A549 (cell line): ENCODE results near the gene TPI1. TPM values are rescaled to one million over a fixed set of nuclear protein-coding genes. Genes with fewer than 3 reads are reported as not detected.
"Not testable (repeated sequence)": the region's sequence is repeated elsewhere in the genome, so short reads cannot be mapped to it uniquely, and the experiment has no call there.

Experiments
- ATAC-seq, 2 experiments: fragments of 200-7000 bp in 1 of 2; fragments of >200 bp in 1 of 2; cut with Nextera tagmentation in 1 of 2; cut with Tn5 transposase in 1 of 2; 3 replicates each; pipeline versions ENCODE4 v1.8.0 to v1.9.1; 2018 to 2020; ENCODE audit warnings: mild to moderate bottlenecking in 1 of 2, moderate library complexity in 1 of 2
- CTCF ChIA-PET: fragments of 300-600 bp; sonication (Branson Sonifier 250); formaldehyde crosslinking; extraction: SDS; loops from one replicate; lab custom pipeline; 2021; ENCODE audit warnings: antibody characterized with exemption, inconsistent platforms; lab: Yijun Ruan, JAX
- POLR2A ChIA-PET: fragments of 350-600 bp; formaldehyde crosslinking; extraction: SDS; loops from one replicate; lab custom pipeline; 2021; ENCODE audit warnings: antibody characterized with exemption, inconsistent platforms; lab: Yijun Ruan, JAX
- DNase-seq, 2 experiments: peaks; one replicate each; pipeline versions ENCODE4 v3.0.0 to v3.0.0-alpha.2; 2011 to 2016; ENCODE audit warnings: low read depth in 1 of 2, low spot score in 1 of 2
- FAIRE-seq: peaks from 2 replicates; lab custom pipeline; 2011; peaks lifted over from hg19 to GRCh38; lab: Jason Lieb, UNC
- H3K27ac ChIP-seq, 2 experiments: fragments of >200 bp; sonication (Bioruptor Twin); formaldehyde crosslinking; 3 replicates each; pipeline ENCODE4 v1.5.1; 2016 to 2017
- H3K4me1 ChIP-seq: fragments of >200 bp; sonication (Bioruptor Twin); formaldehyde crosslinking; 3 replicates; pipeline ENCODE4 v1.6.1; 2016
- H3K4me2 ChIP-seq: fragments of >200 bp; sonication (Bioruptor Twin); formaldehyde crosslinking; 3 replicates; pipeline ENCODE4 v1.6.1; 2016
- H3K4me3 ChIP-seq: fragments of >200 bp; sonication (Bioruptor Twin); formaldehyde crosslinking; 3 replicates; pipeline ENCODE4 v1.5.1; 2016
- H3K9me3 ChIP-seq: fragments of >200 bp; sonication (Bioruptor Twin); formaldehyde crosslinking; 3 replicates; pipeline ENCODE4 v1.6.1; 2016
- BHLHE40 ChIP-seq: IDR thresholded peaks from 2 replicates; pipeline ENCODE4 v1.6.1; 2012; ENCODE audit warnings: low read depth, low read length, inconsistent platforms
- CEBPB ChIP-seq, 2 experiments: fragments of >200 bp in 1 of 2; sonication (Bioruptor Twin) in 1 of 2; formaldehyde crosslinking in 1 of 2; IDR thresholded peaks; 2 replicates each; pipeline ENCODE4 v1.6.1; 2012 to 2016
- CHD2 ChIP-seq: fragments of 150-350 bp; IDR thresholded peaks from 2 replicates; pipeline ENCODE4 v1.6.1; 2014; ENCODE audit warnings: low read length; ENCODE audit not compliant: partially characterized antibody
- EHF ChIP-seq: fragments of 250-450 bp; sonication (Bioruptor Pico); IDR thresholded peaks from 2 replicates; pipeline ENCODE4 v1.5.0; 2020; ENCODE audit warnings: mild to moderate bottlenecking
- EHMT2 ChIP-seq: fragments of 200-600 bp; sonication (generic); IDR thresholded peaks from 2 replicates; pipeline ENCODE4 v1.6.1; 2016; ENCODE audit warnings: antibody characterized with exemption, low read depth, mild to moderate bottlenecking, moderate library complexity
- EP300 ChIP-seq, 2 experiments: fragments of >200 bp; sonication (Bioruptor Twin); formaldehyde crosslinking; IDR thresholded peaks; 2 replicates in 1 of 2; 3 replicates in 1 of 2; pipeline ENCODE4 v1.6.1; 2016 to 2017
- FOSB ChIP-seq: fragments of 250-450 bp; sonication (Bioruptor Pico); IDR thresholded peaks from 2 replicates; pipeline ENCODE4 v1.5.0; 2020; ENCODE audit warnings: mild to moderate bottlenecking, moderate library complexity
- HEYL ChIP-seq: fragments of 250-450 bp; sonication (Bioruptor Pico); IDR thresholded peaks from 2 replicates; pipeline ENCODE4 v1.8.0; 2021; ENCODE audit warnings: mild to moderate bottlenecking, moderate library complexity
- HOXB5 ChIP-seq: fragments of 250-450 bp; sonication (Bioruptor Pico); IDR thresholded peaks from 2 replicates; pipeline ENCODE4 v1.5.0; 2020; ENCODE audit warnings: mild to moderate bottlenecking, moderate library complexity
- JUNB ChIP-seq: fragments of >200 bp; sonication (Bioruptor Twin); formaldehyde crosslinking; IDR thresholded peaks from 2 replicates; pipeline ENCODE4 v1.6.1; 2016
- KDM1A ChIP-seq: fragments of 200-600 bp; sonication (generic); IDR thresholded peaks from 2 replicates; pipeline ENCODE4 v1.6.1; 2016; ENCODE audit warnings: low read depth, mild to moderate bottlenecking
- KDM5A ChIP-seq: fragments of 200-600 bp; sonication (generic); IDR thresholded peaks from 2 replicates; pipeline ENCODE4 v1.6.1; 2016; ENCODE audit warnings: antibody characterized with exemption, mild to moderate bottlenecking
- MAFK ChIP-seq: fragments of 450-650 bp; IDR thresholded peaks from 2 replicates; pipeline ENCODE4 v1.6.1; 2014; ENCODE audit not compliant: partially characterized antibody
- MYC ChIP-seq: IDR thresholded peaks from 2 replicates; pipeline ENCODE4 v1.6.1; 2012; ENCODE audit warnings: mild to moderate bottlenecking, inconsistent platforms, low read length, improper control_type of control experiment, borderline replicate concordance
- NR3C1 ChIP-seq: fragments of >200 bp; sonication (Bioruptor Twin); formaldehyde crosslinking; IDR thresholded peaks from 3 replicates; pipeline ENCODE4 v1.6.1; 2017
- RFX5 ChIP-seq: fragments of 450-650 bp; IDR thresholded peaks from 2 replicates; pipeline ENCODE4 v1.7.1; 2014; ENCODE audit warnings: antibody characterized with exemption, mild to moderate bottlenecking, moderate library complexity
- RNF2 ChIP-seq: fragments of 200-600 bp; sonication (generic); IDR thresholded peaks from 2 replicates; pipeline ENCODE4 v1.6.1; 2016; ENCODE audit warnings: low read depth, mild to moderate bottlenecking, antibody characterized with exemption, moderate library complexity, borderline replicate concordance
- SMC3 ChIP-seq: fragments of >200 bp; sonication (Bioruptor Twin); formaldehyde crosslinking; IDR thresholded peaks from 3 replicates; pipeline ENCODE4 v1.6.1; 2018; ENCODE audit warnings: inconsistent platforms
- SREBF2 ChIP-seq: fragments of 450-650 bp; IDR thresholded peaks from 2 replicates; pipeline ENCODE4 v1.6.1; 2014; ENCODE audit warnings: mild to moderate bottlenecking, moderate library complexity
- ZNF302 ChIP-seq: fragments of 250-450 bp; sonication (Bioruptor Pico); IDR thresholded peaks from 2 replicates; pipeline ENCODE4 v1.9.0; 2021; ENCODE audit warnings: inconsistent platforms, mild to moderate bottlenecking, moderate library complexity
- ZSCAN20 ChIP-seq: fragments of 250-450 bp; sonication (Bioruptor Pico); IDR thresholded peaks from 2 replicates; pipeline ENCODE4 v1.8.0; 2022; ENCODE audit warnings: mild to moderate bottlenecking, moderate library complexity
- WGBS: methylation state at CpG from one replicate; pipeline ENCODE4 v1.1.6; 2017; ENCODE audit errors: missing lambda C conversion rate; 5-methylcytosine and 5-hydroxymethylcytosine counted together
- polyA plus RNA-seq, 4 experiments: library from polyadenylated mRNA; depleted of rRNA in 3 of 4; stranded (reverse); fragments of >200 nt; fragmentation: RNase III in 1 of 4; extraction: RNeasy Plus Mini Kit Qiagen cat#74134 plus additional on column Dnase treatment in 1 of 4; gene quantifications; 2 replicates in 3 of 4; 3 replicates in 1 of 4; pipeline ENCODE4 v1.2.3, GENCODE V29; 2011 to 2017
- TF ChIP-seq, protein P1 (sequence below): IDR thresholded peaks from 2 replicates; pipeline ENCODE4 v1.6.1; 2012
- TF ChIP-seq, protein P2 (sequence below): fragments of 250-450 bp; sonication (Bioruptor Pico); IDR thresholded peaks from 2 replicates; pipeline ENCODE4 v1.5.0; 2020; ENCODE audit warnings: low read depth, mild to moderate bottlenecking, moderate library complexity
- TF ChIP-seq, protein P3 (sequence below): fragments of 250-450 bp; sonication (Bioruptor Pico); IDR thresholded peaks from 2 replicates; pipeline ENCODE4 v1.5.0; 2021; ENCODE audit warnings: mild to moderate bottlenecking, moderate library complexity, borderline replicate concordance
- TF ChIP-seq, protein P4 (sequence below): fragments of 150-350 bp; IDR thresholded peaks from 2 replicates; pipeline ENCODE4 v1.6.1; 2014; ENCODE audit warnings: low read depth, mild to moderate bottlenecking, low read length
- TF ChIP-seq, protein P5 (sequence below): IDR thresholded peaks from 2 replicates; pipeline ENCODE4 v1.6.1; 2012

The TPI1 gene
- polyA plus RNA-seq, 2 of the 4 experiments (the other 2 are of a cell fraction), result 1,293 to 1,913 TPM

DNA sequence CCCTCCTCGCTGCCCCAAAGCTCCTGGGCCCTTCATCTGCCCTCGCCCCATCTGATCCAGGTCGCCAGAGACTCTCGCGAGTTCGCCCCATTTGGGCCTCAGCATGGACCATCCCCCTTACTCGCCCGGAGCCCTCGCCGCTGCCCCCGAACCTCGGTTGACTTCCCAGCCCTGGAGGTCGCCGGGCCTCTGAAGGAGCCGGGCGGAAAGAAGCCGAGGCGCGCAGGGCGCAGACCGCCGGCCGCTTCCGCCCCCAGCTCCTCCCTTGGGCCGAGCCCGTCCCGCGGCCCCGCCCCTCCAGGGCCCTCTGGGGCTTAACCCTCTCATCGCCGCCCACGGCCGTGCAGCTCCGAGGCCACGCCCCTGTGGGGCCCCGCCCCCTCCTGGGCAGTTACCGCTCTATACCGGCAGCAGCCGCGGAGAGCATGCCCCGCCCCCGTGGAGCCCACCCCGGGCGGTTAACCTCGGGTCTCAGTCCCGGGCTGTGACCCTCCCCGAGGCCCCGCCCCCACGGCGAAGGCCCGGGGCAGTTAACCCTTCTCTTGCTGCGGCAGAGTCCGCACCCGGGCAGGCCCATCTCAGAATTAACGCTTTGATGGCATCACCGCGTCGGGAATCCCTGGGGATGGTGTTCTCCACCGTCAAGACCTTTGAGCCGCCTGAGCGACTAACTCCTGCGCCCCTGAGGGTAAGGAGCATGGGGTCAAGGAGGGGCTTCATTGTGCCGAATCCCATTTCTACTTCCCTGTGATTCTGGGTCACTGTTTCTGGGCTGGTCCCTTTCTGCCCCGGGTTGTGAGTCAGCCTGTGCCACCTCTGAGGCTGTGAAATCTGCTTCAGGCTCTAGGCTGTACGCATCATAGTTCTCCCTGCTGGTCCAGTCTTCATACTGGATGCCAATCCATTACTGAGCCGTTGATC, 6.0 kb downstream of the TPI1 start, which contains the start of gene SPSB2 (continued):
- TF ChIP-seq, protein P1, sequence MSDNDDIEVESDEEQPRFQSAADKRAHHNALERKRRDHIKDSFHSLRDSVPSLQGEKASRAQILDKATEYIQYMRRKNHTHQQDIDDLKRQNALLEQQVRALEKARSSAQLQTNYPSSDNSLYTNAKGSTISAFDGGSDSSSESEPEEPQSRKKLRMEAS, result peak; percentile 79
- TF ChIP-seq CEBPB (IDR thresholded peaks at IDR 0.05), result no peak
- no peak; the same call in 1 of the 2 replicates for TF ChIP-seq HOXB5
- peak; percentile 64; the same call in 1 of the 2 replicates for TF ChIP-seq MYC
- TF ChIP-seq RNF2, result no peak
- TF ChIP-seq, protein P2, sequence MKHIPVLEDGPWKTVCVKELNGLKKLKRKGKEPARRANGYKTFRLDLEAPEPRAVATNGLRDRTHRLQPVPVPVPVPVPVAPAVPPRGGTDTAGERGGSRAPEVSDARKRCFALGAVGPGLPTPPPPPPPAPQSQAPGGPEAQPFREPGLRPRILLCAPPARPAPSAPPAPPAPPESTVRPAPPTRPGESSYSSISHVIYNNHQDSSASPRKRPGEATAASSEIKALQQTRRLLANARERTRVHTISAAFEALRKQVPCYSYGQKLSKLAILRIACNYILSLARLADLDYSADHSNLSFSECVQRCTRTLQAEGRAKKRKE (CRISPR knock-in tag), result no peak
- no peak for TF ChIP-seq RFX5
- TF ChIP-seq, protein P3, sequence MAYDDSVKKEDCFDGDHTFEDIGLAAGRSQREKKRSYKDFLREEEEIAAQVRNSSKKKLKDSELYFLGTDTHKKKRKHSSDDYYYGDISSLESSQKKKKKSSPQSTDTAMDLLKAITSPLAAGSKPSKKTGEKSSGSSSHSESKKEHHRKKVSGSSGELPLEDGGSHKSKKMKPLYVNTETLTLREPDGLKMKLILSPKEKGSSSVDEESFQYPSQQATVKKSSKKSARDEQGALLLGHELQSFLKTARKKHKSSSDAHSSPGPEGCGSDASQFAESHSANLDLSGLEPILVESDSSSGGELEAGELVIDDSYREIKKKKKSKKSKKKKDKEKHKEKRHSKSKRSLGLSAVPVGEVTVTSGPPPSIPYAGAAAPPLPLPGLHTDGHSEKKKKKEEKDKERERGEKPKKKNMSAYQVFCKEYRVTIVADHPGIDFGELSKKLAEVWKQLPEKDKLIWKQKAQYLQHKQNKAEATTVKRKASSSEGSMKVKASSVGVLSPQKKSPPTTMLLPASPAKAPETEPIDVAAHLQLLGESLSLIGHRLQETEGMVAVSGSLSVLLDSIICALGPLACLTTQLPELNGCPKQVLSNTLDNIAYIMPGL (CRISPR knock-in tag), result no peak
- TF ChIP-seq, protein P4, sequence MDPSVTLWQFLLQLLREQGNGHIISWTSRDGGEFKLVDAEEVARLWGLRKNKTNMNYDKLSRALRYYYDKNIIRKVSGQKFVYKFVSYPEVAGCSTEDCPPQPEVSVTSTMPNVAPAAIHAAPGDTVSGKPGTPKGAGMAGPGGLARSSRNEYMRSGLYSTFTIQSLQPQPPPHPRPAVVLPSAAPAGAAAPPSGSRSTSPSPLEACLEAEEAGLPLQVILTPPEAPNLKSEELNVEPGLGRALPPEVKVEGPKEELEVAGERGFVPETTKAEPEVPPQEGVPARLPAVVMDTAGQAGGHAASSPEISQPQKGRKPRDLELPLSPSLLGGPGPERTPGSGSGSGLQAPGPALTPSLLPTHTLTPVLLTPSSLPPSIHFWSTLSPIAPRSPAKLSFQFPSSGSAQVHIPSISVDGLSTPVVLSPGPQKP, result no peak
- TF ChIP-seq MAFK, result no peak
- TF ChIP-seq ZNF302 (CRISPR knock-in tag), result no peak
- no peak for TF ChIP-seq HEYL (CRISPR knock-in tag)
- TF ChIP-seq SREBF2, result no peak
- no peak for TF ChIP-seq JUNB
- TF ChIP-seq ZSCAN20 (CRISPR knock-in tag), result no peak
- peak; percentile 71 for TF ChIP-seq CHD2
- 0 out of 2 replicates have a peak, but pooled peaks have one; percentile 1 for TF ChIP-seq BHLHE40
- TF ChIP-seq, protein P5, sequence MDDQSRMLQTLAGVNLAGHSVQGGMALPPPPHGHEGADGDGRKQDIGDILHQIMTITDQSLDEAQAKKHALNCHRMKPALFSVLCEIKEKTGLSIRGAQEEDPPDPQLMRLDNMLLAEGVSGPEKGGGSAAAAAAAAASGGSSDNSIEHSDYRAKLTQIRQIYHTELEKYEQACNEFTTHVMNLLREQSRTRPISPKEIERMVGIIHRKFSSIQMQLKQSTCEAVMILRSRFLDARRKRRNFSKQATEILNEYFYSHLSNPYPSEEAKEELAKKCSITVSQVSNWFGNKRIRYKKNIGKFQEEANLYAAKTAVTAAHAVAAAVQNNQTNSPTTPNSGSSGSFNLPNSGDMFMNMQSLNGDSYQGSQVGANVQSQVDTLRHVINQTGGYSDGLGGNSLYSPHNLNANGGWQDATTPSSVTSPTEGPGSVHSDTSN, result peak; percentile 77
- TF ChIP-seq SMC3, result peak; percentile 14; the same call in 1 of the 3 replicates
- no peak for TF ChIP-seq FOSB
- TF ChIP-seq EHF (CRISPR knock-in tag), result no peak
- TF ChIP-seq KDM1A, result no peak
- TF ChIP-seq NR3C1, result no peak
- no peak for TF ChIP-seq EHMT2
- no peak for TF ChIP-seq EP300 (IDR thresholded peaks at IDR 0.05)
- TF ChIP-seq KDM5A, result no peak

DNA sequence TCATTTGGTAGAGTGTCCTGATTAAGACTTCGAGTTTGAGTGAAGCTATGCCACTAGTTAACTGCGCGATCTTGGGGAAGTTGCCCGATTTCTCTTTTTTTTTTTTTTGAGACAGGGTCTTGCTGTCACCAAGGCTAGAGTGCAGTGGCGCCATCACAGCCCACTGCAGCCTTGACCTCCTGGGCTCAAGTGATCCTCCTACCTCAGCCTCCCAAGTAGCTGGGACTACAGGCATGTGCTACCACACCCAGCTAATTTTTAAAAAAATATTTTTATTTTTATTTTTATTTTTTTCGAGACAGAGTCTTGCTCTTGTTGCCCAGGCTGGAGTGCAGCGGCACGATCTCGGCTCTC, 6.7 kb downstream of the TPI1 start:
- 13% methylated on average over 9 of the region's 9 CpGs for WGBS
- not testable (repeated sequence) for ATAC-seq, H3K9me3 ChIP-seq, DNase-seq, FAIRE-seq
- ChIA-PET CTCF (interaction anchor here (1.0 to 17.9 kb wide), 7 partner anchors 10 to 88 kb away, joined by 3 to 399 read pairs (median 51); partner anchors contain the start of genes ATN1, CDCA3, ENO2 and LRRC23), POLR2A (interaction anchor here (6.0 kb wide), 1 partner anchor 18 kb away, joined by 105 read pairs; no protein-coding TSS in a partner anchor)
- Histone ChIP-seq H3K4me1 (peaks cover 41% of the 10 kb centered on the region), H3K27ac (peak overlapping the region; percentile 93 to 94), H3K4me2 (peak overlapping the region; percentile 100), H3K4me3 (peak overlapping the region; percentile 77)

DNA sequence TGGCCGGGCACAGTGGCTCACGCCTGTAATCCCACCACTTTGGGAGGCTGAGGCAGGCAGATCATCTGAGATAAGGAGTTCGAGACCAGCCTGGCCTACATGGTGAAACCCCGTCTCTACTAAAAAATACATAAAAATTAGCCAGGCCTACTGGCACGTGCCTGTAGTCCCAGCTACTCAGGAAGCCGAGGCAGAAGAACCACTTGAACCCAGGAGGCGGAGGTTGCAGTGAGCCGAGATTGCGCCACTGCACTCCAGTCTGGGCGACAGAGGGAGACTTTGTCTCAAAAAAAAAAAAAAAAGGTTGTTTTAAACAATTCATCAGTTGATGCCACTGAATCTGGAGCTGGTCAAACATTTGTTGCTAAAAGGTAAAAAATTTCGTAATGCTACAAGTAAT, 12.5 kb downstream of the TPI1 start:
- ChIA-PET POLR2A (interaction anchor here (1.2 to 2.4 kb wide), 2 partner anchors 12 kb away, joined by 8 read pairs; partner anchors contain the start of gene TPI1), CTCF (interaction anchor here (0.6 to 17.9 kb wide), 5 partner anchors 9 to 440 kb away, joined by 3 to 399 read pairs (median 4); partner anchors contain the start of gene SPSB2)
- ATAC-seq, H3K4me3 ChIP-seq, H3K9me3 ChIP-seq, FAIRE-seq, DNase-seq: not testable (repeated sequence)
- peaks cover 34% of the 10 kb centered on the region for H3K4me1 ChIP-seq
- peak overlapping the region; percentile 87 to 94 for H3K27ac ChIP-seq
- H3K4me2 ChIP-seq, result peak overlapping the region; percentile 81; the same call in 2 of the 3 replicates
- WGBS, result 94% methylated on average over 11 of the region's 11 CpGs
